Hippocampal formation (tissue), 2 donors: ENCODE data around the gene GNAZ.
"Not testable (repeated sequence)": the region's sequence is repeated elsewhere in the genome, so short reads cannot be mapped to it uniquely, and the experiment has no call there.

ENCODE experiments used
- DNase-seq, 2 donors: peaks; one replicate each; lab custom pipeline; 2025; lab: John Stamatoyannopoulos, UW

Gene GNAZ

DNA sequence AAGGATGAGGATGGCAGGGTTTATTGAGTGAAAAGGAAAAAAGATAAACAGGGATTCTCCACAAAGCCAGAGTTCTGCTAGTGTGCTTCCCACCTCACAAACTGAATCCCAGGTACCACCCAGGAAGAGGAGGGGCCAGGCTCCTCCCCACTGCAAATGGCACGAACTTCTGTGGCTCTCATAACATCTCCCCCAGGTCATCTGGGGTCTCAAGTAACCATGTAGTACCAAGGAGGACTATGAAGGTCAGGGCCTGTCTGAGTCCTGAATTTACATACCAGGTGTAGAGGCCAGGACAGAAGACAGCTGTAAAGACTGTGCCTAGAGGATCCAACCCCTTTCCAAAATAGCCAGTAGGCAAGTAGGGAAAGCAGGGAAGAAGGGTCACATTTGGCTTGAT lies 25.7 kb upstream of the GNAZ start:
- no peak for DNase-seq

DNA sequence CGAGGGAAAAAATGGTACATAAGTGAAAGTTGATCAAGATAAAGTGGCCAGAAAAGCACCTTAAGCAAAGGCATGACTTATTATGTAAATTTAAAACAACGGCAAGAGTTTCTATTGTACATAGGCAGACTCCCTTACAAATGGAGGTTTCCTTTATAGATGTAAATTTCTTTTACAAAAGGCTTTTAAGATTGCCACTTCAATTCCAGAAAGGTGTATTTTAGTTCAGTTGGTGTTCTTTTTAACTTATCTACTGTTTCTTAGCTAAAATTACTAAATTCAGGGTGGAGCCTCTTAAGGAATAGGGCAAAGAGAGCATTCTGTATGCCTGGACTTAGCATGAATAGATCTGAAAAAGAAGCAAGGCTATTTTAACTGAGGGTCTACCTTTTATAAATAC lies 24.9 kb upstream of the GNAZ start:
- no peak for DNase-seq

DNA sequence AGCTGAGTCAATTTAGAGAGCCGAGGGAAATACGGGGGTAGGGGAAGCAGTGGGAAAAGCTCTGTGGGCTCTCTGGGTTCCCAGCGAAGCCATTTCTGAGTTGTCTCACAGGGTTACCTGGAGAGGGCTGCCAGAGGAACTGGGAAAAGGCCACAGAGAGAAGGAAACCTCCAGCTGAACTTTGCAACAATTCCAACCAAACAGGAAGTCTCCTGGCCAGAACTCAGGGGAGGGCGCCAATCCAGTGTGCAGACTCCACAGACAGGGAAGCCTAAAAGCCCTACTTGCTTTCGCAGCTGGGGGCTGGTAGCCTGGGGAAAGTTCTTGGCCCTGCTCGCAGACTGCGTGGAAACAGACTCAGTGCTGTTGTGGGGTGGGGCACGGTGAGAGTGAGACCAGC lies 23.1 kb upstream of the GNAZ start:
- no peak for DNase-seq

DNA sequence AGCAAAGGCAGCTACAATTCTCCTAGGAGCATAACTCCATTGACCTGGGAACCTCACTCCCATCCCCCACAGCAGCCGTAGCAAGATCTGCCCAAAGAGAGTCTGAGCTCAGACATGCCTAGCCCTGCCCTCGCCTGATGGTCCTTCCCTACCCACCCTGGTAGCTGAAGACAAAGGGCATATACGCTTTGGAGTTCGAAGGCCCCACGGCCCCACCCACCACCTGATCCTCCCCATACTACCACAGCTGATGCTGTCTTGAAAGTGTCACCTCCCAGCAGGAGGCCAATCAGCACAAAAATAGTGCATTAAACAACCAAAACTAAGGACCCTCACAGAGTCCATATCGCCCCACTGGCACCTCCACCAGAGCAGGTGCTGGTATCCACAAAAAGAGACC lies 22.6 kb upstream of the GNAZ start:
- DNase-seq: no peak

DNA sequence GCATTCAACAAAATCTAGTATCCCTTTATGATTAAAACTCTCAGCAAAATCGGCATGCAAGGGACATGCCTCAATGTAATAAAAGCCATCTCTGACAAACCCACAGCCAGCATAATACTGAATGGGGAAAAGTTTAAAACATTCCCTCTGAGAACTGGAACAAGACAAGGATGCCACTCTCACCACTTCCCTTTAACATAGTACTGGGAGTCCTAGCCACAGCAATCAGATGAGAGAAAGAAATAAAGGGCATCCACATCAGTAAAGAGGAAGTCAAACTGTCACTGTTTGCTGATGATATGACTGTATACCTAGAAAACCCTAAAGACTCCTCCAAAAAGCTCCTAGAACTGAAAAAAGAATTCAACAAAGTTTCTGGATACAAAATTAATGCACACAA lies 19.8 kb upstream of the GNAZ start:
- DNase-seq: not testable (repeated sequence)

DNA sequence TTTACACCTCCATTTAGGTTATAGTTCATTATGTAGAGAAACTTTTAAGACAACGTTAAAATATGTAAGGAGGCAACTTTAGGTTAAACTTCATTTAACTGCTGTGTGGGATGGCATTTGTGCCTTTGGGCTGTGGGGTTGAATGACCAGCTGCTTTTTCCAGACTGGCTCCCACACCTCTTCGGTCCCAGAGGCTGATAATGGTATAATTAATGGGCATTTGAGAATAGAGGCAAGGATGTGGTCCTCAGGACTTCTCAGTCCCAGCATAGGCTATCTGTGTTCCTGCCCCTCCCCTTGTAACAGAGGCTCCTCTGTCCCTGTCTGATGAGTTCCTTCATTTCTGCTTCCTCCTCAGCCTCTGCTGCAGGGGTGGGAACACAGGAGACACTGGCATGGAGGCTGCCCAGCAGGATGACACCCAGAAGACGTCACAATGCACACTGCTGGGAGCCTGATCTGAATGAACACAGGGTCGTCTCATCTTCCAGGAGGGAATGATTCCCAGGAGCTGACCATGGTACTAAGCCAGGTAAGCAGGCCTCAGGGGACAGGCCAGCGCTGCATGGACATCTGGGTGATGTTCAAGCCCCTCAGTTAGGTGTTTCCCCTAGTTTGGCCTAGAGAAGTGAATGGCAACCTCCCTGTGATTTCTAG lies 17.1 kb upstream of the GNAZ start:
- DNase-seq: no peak

DNA sequence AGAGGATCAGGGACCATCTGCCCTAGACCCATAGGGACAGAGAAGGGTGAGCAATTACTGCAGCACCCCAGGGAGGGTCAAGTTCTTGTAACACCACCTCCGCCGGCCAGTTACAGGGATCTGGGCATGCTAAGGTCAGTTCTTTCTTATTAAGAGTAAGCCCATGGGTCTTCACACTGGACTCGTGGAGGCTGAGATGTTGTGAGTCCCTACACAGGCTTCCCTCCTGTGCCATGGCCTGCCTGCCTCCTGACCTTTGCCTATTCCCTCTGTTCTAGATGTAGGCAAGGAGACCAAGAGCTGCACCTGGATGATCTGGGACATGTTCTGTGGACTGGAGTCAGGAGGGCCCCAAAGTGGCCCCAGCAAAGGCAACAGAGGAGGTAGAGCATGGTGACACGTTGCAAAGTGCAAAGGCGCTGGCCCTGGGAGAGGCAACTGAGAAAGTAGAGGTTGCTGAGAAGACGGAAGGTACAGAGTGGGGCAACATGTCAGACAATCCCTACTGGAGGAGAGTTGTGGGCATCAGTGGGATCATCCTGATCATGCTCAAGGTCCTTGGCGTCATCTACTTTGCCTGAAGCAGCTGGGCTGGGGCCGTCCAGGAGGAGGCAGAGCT lies 16.3 kb upstream of the GNAZ start:
- no peak for DNase-seq

DNA sequence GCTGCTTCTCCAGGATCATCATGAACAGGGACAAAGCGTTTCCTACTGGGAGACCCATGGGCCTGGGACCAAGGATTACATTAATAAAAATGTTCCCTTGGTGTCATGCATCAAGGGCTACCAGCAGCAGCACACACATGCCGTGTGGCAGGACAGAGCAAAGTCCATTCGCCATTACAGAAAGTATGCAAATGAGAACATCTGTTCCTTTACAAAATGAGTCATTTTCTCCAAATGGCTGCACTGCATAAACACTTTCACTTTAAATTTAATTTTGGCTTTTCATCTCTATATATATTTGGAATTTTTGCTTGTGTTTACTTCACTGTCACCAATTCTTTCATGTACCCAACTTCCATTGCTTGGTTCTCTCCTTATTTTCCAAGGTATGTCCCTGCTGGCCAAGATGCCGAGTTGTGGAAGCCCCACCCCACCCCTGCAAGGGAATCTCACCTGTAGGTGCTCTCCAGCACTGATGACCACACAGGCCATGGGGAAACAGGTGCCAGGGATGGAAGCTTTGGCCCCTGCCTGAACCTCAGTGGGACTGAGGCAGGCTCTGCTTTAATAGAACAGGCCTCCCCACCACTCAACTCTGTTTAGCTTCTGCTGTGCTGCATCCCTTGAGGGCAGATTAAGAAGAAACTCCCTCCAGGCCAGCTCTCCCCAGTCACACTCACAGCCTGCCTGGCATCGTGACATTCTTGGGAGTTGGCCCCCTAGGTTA lies 15.6 kb upstream of the GNAZ start:
- DNase-seq: no peak

DNA sequence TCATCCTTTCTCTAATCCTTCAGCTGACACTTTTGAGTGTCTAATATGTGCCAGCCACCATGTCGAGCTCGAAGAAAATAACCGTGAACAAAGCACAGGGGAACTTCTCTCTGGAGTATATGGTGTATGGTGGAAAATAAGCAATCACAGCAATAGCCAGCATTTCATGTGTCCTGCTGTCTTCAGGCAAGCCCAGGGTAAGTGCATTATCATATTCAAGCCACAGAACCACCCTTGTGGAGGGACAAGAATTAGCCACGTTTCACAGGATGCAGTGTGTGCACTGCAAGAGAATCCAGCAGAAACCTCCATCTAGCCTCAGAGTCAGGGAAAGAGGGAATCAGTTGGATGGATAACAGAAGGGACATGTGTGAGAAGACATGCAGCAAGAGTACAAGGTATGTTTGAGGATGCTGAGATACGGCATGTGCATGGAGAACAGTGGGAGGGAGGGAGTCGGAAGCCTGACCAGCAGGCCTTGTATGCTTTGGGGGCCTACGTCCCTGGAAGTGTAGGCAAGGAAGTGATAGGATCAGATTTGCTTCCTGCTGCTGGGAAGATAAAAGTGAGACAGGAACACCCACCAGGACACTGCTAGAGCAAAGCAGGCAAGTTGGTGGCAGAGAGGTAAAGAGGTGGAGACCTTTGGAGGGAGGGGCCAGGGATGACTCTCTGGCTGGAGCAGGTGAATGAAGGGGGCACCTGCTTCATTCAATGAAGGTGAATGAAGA lies 14.7 kb upstream of the GNAZ start:
- DNase-seq: no peak

DNA sequence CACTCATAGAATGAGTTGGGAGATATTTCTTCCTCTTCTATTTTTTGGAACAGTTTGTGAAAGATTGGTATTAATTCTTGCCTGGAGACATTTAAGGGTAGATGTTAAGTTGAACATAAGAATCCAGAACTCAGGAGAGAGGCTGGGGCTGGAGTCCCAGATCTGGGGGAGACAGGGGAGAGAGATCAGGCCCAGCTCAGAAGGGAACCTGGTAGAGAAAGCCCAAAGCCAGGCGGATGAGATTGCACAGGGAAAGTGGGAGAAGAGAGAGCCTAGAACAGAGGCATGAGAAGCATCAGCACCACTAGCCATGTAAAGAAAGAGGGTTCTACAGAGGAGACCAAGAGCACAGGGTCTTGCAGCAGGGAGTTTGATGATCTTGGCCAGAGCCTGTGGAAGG lies 13.0 kb upstream of the GNAZ start:
- DNase-seq: no peak

DNA sequence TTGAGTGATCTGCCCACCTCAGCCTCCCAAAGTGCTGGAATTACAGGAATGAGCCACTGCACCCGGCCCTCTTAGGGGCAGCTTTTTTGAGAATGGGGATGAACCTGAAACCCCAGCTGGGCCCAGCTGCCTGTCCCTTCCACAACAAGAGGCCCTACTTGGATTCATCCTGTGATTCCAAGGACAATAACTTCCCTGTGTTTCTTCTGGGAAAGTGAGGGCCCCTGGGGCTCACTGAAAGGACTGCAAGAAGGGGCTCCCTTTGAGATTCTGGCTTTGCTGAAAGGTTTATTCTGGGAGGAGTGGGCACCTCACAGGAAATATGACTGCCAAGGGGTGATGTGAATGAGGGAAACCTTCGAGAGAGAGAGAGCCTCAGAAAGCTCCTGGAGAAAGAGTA lies 12.3 kb upstream of the GNAZ start:
- DNase-seq: no peak

DNA sequence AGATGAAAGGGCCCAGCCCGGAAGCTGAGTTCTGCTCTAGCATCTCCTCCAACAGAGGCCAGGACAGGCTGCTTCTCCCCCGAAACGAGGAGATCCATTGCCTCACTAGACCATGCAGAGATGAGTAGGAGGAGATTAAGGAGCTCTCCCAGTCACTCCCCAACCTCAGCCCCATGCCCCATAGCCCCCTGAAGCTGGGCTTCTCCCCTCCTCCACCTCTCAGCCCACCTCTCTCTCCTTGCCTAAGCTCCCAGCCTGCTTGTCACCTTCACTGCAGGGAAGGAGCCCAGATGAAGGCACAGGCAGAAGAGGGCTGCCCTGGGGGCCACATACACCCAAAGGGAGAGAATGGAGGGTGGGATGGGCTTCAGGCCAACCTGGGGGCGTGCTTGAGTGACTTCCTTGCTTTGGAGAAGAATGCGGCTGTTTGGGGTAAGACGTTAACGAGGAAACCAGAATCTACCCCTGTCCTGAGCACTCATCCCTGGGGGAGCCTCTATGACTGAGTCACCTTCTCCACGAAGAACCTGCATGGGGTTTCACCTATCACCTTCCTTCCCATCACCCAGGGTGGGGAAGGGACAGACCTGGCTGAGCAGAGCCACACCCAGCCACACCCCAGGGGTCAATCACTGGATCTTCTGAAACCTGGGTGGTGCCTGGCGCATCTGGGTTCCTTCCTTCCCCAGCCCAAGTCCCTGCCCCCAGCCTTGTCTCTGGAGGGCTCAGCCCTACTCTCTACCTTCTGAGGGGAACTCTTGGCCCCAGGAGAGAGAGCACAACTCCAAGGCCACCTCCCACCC lies 11.6 kb upstream of the GNAZ start:
- no peak for DNase-seq

DNA sequence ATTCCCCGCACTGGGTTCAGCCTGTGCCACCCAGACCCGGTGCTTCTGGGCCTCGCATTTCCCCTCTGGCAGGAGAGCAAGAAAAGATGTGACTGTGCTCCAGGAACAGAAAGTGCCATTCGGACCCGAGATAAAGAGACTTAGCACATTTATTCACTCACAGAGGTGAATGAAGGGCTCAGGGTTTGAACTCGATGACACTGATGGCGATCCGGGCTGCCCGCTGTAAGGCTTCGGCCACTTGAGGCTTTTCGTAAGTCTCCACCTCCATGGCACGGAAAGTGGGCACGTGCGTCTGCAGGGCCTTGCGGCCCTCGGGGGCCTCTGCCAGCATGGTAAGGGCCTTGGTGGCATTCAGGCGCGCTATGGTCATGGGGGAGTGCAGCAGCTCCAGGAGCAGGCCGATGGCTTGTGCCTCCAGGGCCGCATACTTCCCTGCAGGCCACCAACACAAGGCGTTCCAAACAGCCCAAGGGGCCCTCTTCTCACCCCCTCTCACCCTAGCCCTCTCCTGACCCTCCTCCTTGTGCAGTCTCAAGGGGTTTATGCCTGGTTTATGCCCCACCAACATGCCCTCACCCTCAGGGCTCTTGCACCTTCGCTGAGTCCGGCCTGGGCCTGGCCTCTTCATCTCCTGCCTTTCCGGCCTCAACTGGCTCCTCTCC lies 10.9 kb upstream of the GNAZ start:
- no peak for DNase-seq

DNA sequence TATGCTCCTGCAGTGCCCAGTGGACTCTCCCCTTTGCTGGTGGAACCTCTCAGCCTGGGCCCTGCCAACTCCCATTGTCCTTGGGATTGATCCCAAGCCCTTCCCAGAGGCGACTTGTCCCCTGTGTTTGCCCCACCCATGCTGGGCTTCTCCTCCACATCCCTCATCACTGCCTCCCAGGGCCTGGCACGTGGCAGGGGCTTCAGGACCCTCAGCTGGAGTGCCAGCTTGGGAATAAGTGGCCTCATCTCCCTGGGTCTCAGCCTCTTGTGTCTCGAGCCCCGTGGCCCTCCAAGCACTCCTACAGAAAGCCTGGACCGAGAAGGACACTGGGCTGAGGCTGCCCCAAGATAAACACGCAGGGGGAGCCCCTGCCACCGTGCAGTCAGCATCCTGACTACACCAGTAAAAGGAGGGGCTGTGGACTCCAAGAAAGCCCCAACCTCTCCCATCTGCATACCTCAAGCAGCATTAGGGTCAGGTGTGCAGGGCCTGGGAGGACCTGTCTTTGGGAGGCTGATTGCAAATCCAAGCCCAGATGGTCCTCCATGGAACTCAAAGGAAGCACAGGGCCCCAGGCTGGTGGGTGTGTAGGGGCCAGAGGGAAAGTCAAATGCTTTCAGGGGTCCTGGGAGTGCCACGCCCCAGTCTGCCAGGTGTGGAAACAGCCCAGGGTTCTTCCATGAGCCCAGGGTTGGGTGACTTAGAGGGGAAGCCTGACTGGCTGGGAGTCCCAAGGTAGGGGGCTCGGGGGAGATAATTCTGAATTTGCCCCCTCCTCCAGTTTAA lies 9.5 kb upstream of the GNAZ start:
- no peak for DNase-seq

DNA sequence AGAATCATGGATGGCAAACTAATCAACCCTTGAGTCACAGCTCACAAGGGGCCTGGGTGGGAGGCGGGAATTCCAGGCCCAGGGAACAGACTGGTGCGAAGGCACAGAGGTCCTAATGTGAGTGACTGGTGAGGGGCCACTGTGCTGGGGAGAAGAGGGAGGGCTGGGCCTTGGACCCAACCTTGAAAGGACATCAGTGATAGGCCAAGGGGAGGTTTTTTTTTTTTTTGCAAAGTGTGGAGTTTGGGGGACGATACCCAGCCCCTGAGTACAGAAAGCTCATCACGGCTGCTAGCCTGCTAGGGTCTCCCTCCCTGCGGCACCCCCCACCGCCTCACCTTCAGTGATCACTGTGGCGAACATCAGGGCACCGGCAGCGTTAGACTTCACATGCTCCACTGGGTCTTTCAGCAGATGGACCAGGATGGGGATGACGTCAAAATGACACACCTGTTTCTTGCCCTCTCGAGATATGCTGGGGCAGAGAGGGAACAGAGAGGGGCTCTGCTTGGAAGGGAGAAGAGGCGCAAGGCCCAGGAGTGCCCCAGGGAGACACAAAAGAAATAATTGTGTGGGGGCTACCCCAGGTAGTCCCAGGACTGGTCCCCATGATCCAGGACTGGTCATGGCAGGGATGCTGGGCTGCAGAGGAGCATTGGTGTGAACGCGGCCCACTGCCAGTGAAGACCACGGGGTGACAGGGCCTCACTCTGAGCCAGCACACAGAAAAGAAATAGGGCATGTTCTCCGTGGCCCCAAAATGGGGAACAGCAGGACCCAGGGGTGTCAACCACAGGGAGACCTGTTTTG lies 8.6 kb upstream of the GNAZ start:
- DNase-seq: no peak

DNA sequence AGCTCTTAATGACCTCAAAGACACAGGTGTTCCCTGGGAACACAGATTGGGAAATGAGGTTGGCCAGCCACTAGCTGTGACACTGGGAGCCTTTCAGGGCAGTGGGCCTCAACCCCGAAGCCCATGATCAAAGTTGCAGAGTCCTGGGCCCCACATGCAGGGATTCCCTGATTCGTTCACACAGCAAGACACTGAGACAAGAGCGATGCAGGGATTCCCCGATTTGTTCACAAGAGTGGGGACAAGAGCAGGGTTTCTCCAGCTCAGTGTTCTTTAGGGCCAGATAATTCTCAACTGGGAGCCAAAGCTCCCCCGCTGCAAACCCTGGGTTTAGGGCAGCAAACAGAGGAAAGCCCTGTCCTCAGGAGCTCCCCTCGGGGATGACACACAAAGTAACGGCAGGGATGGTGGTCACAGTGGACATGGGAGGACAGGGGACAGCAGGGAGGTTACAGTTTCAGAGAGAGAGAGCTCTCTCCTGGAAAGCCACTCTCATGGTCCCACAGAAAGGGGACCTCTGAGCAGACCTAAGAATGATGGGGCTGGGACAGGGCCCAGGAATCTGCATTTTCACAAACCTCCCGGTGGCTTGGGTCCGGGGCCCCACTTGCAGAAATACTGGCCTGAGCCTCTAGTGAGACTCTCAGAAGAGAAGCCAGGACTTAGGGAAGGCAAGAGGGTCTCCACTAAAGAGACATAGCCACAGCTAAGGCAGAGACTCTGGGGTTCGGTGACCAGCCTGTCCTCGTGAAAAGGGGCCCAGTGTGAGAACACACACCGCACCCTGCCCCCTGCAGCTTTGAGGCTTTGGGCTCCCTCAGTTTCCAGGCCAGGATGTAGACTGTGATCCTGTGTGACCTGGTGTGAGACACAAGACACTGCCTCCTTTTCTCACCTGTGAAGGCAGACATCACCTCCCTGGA lies 7.4 kb upstream of the GNAZ start:
- DNase-seq: no peak

DNA sequence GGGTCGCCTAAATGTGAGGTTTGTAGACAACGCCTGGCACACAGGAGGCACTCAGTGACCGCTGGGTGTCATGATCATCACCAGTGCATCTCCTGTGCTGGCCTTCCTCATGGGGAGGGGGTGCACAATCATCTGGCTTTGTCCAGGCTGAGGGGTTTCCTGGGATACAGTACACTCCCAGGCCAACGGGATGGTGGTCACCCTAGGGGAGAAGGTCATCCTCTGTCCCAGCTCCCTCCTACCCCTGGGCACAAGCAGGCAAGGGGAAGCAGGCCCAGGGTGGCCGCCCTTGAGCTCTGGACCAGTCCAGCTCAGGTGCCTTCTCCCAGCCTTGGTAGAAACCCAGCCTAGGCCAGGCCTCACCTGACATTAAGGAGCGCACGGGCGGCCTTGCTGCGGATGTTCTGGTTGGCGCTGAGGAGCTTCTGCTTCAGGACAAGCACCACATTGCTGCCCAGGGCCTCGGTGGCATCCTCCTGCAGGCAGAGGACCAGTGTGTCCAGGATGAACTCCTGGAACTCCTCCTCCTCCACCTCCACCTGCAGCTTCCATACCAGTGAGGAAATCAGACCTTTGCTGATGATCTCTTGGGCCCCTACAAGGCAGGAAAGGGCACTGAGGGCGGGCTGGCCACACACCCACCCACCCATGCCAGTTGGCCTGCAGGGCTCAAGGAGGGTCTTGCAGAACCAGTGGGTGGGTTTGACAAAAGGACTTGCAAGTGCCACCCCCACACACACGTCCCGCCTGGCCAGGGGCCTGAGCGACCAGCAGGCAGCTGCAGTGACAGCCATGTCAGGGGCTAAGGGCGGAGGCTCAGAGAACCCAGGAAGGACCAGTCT lies 6.6 kb upstream of the GNAZ start:
- no peak for DNase-seq
